ENCODE data around the gene METTL27.
"Not testable (repeated sequence)": the region's sequence is repeated elsewhere in the genome, so short reads cannot be mapped to it uniquely, and the experiment has no call there.

METTL27 gene

DNA sequence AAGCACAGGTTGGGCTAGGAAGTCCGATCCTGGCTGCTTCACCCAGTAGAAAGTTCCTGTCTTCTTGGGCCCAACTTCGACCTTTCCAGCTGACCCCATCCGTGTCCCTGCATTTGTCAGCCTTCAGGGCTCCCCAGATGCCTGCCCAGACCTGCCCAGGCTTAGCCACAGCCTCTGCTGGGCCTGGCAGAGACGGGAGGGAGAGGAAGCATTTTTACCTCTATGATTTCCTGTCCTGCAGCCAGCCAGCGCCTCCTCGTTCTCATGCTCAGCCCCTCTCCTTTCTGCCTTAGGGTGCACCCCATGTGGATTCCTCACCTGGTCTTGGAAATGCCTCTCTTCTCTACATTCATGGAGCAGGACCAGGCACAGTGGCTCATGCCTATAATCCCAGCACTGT lies 3.7 kb downstream of the METTL27 start:
- no peak for DNase-seq

DNA sequence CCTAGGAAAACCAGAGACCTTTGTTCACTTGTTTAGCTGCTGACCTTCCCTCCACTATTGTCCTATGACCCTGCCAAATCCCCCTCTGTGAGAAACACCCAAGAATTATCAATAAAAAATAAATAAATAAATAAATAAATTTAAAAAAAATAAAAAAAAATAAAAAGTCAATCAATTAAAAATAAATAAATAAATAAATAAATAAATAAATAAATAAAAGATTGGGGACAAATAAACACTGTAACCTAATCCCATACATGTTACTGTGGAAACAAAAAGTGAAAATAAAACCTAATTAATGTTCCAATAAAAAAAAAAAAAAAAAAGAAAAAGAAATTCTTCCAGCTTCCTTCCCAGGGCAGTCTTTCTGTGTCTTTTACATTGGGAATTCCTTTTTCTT lies 5.1 kb downstream of the METTL27 start:
- DNase-seq = not testable (repeated sequence)

DNA sequence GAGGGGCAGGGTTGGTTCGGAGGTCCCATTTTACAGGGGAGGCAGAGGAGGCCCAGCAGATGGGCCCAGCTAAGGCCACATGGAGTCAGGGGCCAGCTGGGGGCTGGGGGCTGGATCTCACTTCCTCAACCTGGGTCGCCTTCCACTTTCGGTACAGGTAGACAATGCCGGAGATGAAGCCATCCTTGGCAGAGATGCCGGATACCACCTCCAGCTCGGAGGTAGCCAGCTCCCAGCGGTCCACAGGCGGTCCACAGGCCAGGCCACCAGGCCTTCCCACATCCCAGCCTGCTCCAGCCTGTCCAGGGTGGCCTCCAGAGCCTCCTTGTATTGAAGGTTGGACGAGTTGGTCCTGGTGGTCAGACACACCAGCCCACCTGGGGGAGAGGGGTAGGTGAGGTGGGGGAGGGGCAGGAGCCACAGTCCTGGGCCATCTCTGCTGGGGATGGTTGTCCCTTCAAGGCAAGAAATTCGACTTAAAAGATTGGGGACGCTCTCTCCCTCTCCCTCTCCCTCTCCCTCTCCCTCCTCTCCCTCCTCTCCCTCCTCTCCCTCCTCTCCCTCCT lies 7.6 kb downstream of the METTL27 start:
- no peak for DNase-seq

DNA sequence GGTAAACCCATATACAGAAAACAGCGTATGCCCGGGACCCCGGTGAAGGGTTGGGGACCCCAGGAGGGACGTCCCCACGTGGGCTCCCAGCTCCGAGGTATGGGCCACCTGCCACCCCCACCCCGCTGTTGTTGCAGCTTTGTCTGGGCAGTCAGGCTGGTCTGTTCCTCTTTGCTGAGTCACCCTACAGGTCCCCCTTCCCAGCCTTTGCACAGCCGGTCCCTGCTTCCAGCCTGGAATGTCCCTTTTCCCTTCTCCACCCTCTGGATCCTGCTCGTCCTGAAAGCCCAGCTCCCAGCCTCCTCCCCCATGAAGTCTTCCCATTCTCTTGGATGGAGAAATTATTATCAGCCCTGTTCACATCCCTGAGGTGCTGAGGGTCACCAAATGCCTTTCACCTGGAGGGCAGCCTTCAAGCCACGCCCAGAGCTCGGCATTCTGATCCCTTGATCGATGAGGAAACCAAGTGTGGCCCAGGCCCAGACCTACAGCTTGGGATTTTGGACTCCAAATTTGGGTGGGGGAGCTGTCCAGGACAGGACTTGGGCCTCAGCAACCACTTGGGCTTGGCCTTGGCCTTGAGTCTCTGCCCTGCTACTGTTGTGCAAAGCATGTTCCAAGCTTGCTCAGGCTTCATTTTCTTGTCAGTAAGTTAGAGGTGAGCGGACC lies 8.9 kb downstream of the METTL27 start:
- no peak for DNase-seq

DNA sequence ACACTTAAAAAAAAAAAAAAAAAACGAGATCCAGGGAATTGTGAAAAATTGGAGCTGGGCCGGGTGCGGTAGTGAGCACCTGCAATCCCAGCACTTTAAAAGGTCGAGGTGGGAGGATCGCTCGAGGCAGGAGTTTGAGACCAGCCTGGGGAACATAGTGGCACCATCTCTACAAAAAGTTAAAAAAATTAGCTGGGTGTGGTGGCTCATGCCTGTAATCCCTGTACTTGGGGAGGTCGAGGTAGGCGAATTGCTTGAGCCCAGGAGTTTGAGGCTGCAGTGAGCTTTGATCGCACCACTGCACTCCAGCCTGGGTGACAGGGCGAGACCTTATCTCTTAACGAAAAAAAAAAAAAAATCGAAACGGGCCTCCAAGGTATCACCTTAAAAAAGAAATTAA lies 9.5 kb downstream of the METTL27 start:
- no peak for DNase-seq

DNA sequence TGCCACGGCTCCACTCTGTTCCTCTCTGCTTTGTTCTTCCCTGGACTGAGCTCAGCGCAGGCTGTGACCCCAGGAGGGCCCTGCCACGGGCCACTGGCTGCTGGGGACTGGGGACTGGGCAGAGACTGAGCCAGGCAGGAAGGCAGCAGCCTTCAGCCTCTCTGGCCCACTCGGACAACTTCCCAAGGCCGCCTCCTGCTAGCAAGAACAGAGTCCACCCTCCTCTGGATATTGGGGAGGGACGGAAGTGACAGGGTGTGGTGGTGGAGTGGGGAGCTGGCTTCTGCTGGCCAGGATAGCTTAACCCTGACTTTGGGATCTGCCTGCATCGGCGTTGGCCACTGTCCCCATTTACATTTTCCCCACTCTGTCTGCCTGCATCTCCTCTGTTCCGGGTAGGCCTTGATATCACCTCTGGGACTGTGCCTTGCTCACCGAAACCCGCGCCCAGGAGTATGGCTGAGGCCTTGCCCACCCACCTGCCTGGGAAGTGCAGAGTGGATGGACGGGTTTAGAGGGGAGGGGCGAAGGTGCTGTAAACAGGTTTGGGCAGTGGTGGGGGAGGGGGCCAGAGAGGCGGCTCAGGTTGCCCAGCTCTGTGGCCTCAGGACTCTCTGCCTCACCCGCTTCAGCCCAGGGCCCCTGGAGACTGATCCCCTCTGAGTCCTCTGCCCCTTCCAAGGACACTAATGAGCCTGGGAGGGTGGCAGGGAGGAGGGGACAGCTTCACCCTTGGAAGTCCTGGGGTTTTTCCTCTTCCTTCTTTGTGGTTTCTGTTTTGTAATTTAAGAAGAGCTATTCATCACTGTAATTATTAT lies 10.3 kb downstream of the METTL27 start:
- DNase-seq = no peak

DNA sequence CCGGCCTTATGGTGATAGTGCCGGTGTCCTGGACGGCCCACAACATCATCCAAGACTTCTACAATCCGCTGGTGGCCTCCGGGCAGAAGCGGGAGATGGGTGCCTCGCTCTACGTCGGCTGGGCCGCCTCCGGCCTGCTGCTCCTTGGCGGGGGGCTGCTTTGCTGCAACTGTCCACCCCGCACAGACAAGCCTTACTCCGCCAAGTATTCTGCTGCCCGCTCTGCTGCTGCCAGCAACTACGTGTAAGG lies 10.8 kb downstream of the METTL27 start:
- DNase-seq = no peak

DNA sequence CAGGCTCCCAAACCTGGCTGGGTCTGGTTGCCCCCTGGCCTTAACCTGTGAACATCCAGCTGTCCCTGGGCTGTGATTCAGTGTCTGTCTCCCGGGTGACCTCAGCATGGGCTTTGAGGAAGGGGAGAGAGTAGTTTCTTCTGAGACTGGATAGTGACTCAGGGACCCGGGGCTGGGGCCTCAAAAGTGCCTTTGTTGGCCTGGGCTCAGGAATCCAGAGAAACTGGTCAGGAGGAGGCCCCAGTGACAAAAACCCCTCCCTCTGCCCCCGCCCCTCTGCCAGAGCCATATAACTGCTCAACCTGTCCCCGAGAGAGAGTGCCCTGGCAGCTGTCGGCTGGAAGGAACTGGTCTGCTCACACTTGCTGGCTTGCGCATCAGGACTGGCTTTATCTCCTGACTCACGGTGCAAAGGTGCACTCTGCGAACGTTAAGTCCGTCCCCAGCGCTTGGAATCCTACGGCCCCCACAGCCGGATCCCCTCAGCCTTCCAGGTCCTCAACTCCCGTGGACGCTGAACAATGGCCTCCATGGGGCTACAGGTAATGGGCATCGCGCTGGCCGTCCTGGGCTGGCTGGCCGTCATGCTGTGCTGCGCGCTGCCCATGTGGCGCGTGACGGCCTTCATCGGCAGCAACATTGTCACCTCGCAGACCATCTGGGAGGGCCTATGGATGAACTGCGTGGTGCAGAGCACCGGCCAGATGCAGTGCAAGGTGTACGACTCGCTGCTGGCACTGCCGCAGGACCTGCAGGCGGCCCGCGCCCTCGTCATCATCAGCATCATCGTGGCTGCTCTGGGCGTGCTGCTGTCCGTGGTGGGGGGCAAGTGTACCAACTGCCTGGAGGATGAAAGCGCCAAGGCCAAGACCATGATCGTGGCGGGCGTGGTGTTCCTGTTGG lies 11.4 kb downstream of the METTL27 start, which contains the start of gene CLDN4:
CLDN4 (plus strand) TSS at position 316 of the 903 bp plus-strand sequence; CDS start at position 522, 206 bp downstream.
- DNase-seq = no peak

DNA sequence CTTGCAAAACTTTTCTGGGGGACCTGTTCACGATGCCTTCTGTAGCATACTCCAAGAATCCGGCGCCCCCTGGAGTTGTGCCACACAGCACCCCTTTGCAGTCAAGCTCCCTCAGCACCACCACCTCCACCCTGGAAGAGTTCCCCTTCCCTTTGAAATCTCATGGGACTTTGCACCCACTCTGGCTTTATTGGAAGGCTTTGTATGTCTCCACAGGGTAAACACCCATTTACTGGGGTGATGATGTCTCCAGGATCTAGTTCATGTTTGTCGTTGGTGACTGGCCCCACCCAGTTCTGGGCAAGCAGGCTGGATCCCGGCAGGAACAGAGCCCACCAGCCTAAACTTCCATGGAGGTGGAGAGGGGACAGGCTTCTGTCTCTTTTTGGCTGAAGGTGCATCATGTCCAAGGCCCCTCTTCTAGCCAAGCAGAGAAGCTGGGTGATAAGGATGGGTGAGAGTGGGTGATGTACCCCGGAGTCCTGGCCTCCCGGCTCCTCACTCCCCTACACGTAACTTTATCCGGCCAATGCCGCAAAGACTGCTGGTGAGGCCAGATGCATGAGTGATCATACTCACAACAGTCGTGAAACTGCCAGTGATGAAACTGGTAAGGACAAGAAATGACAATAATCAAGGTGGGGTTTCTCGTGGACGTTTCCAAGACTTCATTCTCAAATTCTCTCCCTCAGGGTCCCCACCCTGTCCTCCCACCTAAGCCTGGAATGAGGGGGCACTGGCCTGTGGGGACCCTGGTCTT lies 12.2 kb downstream of the METTL27 start:
- DNase-seq = no peak

DNA sequence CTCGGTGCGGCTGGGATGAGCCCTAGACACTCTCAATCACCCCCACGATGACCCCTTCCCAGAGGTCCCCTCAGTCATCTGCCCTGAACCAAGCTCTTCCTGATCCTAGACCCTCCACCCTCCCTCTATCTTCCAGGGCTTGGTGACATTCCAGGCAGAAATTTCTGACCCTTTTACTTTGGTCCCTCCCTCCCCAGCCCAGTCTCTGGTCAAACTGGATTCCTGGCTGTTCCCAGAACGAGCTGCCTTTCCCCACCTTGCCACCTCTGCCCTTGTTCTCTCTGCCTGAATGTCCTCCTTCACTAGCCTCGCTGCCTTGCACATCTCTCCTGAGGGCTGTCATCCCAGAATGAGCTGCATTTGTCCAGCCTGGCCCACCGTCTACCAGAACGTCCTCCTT lies 12.8 kb downstream of the METTL27 start:
- DNase-seq = no peak

DNA sequence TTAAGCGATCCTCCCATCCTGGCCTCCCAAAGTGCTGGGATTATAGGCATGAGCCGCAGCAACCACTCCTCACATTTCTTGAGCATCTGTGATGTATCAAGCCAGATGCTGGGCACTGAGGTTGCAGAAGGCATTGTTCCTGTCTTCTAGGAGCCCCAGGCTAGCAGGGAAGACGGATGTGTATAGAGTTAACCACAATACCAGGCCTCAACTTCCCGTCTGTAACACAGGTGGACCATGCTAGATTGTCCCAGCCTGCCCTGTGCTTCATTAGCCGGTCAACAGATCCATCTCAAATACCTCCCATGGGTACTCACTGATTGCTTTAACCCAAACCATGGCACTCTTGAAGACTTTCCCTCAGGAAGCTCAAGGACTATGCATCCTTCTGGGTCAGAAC lies 13.3 kb downstream of the METTL27 start:
- DNase-seq = no peak

DNA sequence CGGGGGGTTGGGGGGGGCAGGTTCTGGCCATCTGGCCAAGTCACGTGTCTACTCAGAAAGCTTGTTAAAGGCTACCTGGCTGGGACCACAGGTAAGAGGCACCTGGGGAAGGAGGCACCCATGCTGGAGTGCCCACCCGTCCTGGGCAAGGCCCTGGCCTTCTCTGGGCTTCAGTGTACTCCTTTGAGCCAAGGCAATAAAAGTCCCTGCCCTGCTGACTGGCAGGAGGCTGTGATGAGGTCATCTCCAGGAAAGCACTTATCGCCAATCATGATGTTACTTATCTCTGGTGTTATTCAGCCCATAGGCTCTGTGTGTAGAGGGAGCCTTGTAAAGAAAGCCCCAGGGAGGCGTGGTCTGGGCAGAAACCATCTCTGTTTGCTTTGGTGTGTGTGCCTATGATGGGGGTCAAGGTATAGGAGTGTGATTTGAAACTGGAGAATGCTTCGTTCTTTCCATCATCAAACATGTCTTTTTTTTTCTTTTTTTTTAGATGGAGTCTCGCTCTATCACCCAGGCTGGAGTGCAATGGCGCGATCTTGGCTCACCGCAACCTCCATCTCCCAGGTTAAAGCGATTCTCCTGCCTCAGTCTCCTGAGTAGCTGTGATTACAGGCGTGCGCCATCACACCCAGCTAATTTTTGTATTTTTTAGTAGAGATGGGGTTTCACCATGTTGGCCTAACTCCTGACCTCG lies 14.1 kb downstream of the METTL27 start:
- DNase-seq = no peak

DNA sequence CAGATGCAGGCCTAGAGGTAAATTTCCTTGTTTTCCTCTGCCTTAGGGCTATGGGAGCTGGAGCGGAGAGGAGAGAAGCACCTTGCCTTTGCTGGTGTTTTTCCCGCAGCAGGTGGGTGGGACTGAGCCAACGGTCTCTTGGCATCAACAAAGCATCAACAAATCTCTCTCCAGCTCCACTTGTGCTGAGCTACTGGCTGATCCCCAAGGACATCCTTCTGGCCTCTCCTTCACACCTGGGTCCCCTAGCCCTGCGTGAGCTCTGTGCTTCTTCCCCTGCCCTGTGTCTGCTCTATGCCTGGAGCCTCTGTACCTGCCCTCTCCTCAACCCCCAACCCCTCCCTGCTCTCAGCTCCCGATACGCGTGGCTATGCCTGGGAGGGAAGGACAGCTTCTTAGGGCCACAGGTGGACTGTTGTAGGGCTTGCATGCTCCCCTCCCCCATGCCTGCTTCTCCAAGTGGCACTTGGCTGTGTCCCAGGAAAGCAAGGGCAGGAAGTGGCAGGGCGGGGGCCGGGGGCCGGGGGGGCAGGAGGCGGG lies 14.7 kb downstream of the METTL27 start:
- no peak for DNase-seq

DNA sequence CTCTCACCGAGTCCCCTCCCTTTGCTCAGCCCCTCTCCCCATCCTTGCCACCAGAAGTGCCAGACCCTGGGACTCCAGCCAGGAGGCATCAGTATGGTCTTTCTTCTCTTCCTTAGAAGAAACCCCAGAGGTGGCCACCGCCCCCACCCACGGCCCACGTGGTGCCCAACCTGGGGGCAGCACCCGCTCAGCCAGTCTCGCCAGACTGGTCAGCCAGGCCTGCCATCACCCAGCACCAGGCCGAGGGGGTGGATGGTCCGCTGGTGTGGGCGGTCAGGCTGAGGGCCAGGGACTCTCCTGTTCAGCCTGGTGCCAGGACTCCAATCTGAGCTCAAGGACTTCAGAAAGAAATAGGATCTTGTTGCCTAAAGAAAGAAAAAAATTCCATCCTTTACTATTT lies 17.3 kb downstream of the METTL27 start:
- DNase-seq = no peak

DNA sequence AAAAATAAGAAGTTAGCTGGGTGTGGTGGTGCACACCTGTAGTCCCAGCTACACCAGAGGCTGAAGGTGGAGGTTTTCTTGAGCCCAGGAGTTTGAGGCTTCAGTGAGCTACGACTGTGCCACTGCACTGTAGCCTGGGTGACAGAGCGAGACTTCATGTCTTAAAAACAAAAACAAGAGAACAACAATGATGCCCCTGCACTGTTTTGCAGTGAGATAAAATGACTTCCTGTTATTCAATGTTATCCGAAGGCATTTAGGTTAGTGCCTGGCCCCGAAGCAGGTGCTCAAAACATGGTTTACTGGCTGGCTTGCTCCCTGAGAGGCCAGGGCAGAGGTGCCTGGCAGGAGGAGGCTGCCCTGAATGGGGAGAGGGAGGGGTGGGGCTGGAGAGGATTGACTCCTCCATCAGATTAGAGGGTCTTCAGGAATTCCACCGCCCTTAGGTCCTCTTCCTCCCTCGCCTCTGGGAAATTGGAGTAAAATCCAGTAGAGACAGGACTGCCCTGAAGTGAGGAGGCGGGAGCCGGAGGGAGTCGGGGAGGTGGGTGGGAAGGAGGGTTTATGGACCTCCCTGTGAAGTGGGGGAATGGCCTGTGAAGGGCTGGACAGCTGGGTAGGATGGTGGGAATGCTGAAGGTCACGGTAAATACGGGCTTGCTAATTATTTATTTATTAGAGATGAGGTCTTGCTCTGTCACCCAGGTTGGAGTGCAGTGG lies 18.3 kb downstream of the METTL27 start:
- DNase-seq = no peak

DNA sequence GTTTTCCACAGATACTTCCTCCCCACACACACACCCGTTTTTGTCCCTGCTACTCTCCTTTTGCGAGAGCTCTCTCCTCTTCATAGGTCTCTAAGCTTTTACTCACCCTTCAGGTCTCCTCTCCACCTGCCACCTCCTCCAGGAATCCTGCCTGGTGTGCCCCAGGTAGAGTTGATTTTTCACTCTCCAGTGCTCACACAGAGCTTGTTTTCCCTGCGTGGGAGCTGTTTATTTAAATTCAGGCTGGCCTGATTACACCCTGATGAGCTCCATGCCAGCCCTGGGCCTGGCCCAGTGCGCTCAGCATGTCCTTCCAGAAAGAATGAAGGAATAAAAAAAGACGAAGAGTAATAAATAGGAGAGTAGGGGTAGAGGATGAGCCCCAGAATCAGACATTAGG lies 19.1 kb downstream of the METTL27 start:
- DNase-seq = no peak

DNA sequence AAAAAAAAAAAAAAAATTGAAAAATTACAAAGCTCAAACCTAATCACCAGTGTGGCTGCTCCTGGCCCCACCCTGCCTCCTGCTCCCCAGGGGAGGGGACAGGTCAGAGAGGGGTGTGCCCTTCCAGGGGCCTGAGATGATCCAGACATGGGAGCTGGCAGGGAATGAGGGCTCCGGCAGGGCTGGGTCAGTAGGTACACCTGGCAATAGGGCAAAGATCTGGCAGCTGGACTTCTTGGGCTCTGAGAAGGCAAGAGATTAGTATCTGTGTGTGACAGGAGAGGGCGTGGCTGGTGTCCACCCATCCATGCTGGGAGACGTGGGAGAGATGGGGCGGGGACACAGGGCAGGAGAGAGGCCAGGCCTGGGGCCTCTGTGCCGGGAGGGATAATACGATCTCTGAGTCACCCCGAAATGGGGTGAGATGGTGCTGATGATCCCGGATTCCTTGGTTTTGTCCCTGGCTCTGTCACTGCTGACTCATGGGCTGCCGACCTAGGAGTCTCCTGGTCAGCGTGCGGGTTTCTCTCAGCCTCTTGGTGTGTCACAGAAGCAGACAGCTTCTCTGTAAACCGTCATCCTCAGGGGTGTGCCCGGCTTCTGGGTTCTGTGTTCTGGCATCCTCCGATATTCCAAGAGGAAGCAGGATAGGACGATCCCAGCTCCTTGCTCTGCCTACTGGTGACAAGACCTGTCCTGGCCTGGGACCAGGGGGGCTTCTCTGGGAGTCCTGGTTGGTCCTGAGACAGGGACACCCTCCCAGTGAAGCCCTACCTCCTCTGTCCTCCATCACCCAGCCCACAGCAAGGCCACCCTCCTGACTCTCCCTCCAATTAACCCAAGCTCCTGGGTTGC lies 19.8 kb downstream of the METTL27 start:
- DNase-seq = no peak

DNA sequence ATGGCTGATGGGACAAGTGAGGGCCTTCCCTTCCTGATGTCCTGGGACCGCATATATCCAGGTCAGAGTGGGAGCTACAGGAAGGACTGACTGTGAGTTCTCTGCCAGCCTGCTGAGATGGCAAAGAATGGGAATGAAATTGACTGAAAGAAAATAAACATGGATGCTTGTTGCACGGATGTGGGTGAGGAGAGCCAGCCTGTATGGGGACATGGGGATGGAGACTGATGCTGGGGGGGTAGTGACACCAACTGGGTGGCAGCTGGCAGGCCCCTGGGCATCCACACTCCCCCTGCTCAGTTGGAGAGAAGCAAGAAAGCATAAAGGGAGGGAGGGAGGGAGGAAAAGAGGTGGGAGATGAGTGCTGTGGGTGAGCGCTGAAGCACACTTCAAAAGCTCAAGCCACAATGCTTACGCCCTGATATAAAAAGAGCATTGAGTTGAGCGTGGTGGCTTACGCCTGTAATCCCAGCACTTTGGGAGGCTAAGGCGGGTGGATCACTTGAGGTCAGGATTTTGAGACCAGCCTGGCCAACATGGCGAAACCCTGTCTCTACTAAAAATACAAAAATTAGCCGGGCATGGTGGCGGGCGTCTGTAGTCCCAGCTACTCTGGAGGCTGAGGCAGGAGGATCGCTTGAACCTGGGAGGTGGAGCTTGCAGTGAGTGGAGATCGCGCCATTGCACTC lies 20.6 kb downstream of the METTL27 start:
- DNase-seq = not testable (repeated sequence)

DNA sequence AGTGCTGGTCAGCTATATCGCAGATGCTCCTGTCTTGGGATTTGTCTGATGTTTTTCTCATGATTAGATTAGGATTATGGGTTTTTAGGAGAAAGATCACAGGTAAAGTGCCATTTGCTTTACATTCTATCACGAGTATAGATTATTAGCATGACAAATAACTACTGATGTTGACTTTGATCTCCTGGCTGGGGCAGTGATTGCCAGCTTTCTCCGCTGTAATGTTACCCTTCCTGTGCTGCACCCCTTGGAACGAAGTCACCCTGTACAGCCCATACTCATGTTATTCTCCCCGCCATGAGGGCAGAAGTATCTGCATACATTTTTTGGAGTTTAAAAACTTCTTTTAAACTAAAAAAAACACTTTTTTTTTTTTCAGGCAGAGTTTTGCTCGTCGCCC lies 22.3 kb downstream of the METTL27 start:
- no peak for DNase-seq
